ENCODE data around the gene FGG.

DNA sequence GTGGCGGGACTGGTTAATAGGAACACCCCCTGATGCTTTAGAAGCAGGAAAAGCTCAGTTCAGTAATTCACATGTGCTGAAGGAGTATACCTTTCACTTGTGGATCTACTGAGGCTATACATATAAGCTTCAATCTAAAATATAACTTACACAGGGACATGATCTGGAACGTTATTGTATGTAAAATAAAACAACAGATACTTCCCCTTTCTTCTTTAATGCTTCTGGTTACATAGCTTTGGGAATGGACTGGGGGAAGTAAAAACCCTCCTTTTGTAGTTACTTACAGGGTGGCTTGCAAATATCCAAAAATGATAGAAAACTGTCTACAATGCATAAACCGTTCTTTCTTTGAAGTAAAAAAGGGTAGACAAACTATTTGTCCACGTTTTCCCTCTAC, 1.9 kb downstream of the FGG start:
- TF ChIP-seq, protein P1, sequence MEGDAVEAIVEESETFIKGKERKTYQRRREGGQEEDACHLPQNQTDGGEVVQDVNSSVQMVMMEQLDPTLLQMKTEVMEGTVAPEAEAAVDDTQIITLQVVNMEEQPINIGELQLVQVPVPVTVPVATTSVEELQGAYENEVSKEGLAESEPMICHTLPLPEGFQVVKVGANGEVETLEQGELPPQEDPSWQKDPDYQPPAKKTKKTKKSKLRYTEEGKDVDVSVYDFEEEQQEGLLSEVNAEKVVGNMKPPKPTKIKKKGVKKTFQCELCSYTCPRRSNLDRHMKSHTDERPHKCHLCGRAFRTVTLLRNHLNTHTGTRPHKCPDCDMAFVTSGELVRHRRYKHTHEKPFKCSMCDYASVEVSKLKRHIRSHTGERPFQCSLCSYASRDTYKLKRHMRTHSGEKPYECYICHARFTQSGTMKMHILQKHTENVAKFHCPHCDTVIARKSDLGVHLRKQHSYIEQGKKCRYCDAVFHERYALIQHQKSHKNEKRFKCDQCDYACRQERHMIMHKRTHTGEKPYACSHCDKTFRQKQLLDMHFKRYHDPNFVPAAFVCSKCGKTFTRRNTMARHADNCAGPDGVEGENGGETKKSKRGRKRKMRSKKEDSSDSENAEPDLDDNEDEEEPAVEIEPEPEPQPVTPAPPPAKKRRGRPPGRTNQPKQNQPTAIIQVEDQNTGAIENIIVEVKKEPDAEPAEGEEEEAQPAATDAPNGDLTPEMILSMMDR (conservative IDR thresholded peaks at IDR 0.05 in 1 of 2, IDR thresholded peaks at IDR 0.05 in 1 of 2; ENCODE audit: low read depth in 1 of 2, low read length in 2 of 2) = no peak
- no peak for TF ChIP-seq EZH2 (IDR thresholded peaks at IDR 0.05; ENCODE audit: low read length, missing control alignments)

All from fibroblast of lung (primary cell).